ENCODE results near the gene CALHM6. TPM values are rescaled to one million over a fixed set of nuclear protein-coding genes. Genes with fewer than 3 reads are reported as not detected.

Gene CALHM6
- total and polyA plus RNA-seq, 9 of the 15 experiments (the other 6 are each of a cell fraction or from before 2014, with no cell fraction given), result 0.24 TPM; not detected in 8

- TF ChIP-seq E2F4 (CRISPR knock-in tag; IDR thresholded peaks at IDR 0.05; ENCODE audit: low read depth), result no peak
- no peak for TF ChIP-seq ZNF583 (CRISPR knock-in tag; IDR thresholded peaks at IDR 0.05)
- TF ChIP-seq ZNF253 (CRISPR knock-in tag; conservative IDR thresholded peaks at IDR 0.05), result no peak
- peak; percentile 90 to 91 for TF ChIP-seq KDM1A (IDR thresholded peaks at IDR 0.05)
- 0 out of 2 replicates have a peak, but pooled peaks have one; percentile 22 for TF ChIP-seq ZNF766 (CRISPR knock-in tag; conservative IDR thresholded peaks at IDR 0.05)
- no peak for TF ChIP-seq ZC3H11A (IDR thresholded peaks at IDR 0.05; ENCODE audit: low read depth, low read length)
- TF ChIP-seq TAF9B (IDR thresholded peaks at IDR 0.05; ENCODE audit: partially characterized antibody), result peak; percentile 42
- TF ChIP-seq STAT5A (IDR thresholded peaks at IDR 0.05; ENCODE audit: borderline replicate concordance, low read length), result peak; percentile 61; the same call in 1 of the 2 replicates
- TF ChIP-seq KLF10 (CRISPR knock-in tag; IDR thresholded peaks at IDR 0.05), result no peak
- no peak for TF ChIP-seq ZNF395 (CRISPR knock-in tag; IDR thresholded peaks at IDR 0.05)
- TF ChIP-seq TBL1XR1 (IDR thresholded peaks at IDR 0.05; ENCODE audit: low read length in 2 of 2), result no peak
- no peak for TF ChIP-seq ZNF277 (CRISPR knock-in tag; IDR thresholded peaks at IDR 0.05; ENCODE audit: borderline replicate concordance)
- TF ChIP-seq NR2C2 (CRISPR knock-in tag; IDR thresholded peaks at IDR 0.05), result no peak
- TF ChIP-seq NR2C2 (tag; IDR thresholded peaks at IDR 0.05), result peak; percentile 61
- peak; percentile 86 for TF ChIP-seq CBFA2T3 (IDR thresholded peaks at IDR 0.05)
These were observed 31.3 kb downstream of the CALHM6 start (continued) for GRCh38 chr6:116492331-116493067.
